Endothelial cell of hepatic sinusoid (primary cell): ENCODE results near the gene LRRC51.
"Not testable (repeated sequence)": the region's sequence is repeated elsewhere in the genome, so short reads cannot be mapped to it uniquely, and the experiment has no call there.

ENCODE experiments used
- in situ Hi-C: cut with HindIII; loops from 2 replicates; pipeline ENCODE4 v1.10.0; 2017; ENCODE audit warnings: low sequenced_read_pairs

Gene LRRC51

DNA sequence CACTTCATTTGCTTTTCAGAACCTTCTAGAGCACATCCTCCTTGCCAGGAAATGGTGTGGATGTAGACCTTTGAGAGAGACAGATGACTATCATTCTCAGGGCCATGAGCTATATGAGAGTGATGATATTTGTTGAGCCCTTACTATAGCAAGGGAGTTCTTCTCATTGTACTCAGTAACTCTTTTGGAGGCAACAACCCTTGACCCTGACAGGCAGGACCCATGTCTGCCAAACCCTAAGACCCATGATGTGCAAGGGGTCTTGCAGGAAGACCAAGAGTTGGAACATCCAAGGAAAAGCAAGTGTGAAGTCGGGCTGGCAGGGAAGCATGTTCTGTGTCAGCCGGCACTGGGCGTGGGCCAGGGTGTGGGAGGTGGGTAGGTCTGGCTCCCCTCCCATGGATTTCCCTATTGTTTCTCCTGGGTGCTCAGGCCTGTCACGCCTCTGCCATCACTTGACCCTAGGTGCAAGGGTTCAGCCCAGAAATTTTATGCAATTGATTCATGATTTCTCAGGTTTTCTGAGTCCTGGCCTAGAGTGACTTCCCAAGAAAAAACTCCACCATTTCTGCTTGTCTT is 56.1 kb downstream of the LRRC51 start:
- in situ Hi-C loops = no loop called here

DNA sequence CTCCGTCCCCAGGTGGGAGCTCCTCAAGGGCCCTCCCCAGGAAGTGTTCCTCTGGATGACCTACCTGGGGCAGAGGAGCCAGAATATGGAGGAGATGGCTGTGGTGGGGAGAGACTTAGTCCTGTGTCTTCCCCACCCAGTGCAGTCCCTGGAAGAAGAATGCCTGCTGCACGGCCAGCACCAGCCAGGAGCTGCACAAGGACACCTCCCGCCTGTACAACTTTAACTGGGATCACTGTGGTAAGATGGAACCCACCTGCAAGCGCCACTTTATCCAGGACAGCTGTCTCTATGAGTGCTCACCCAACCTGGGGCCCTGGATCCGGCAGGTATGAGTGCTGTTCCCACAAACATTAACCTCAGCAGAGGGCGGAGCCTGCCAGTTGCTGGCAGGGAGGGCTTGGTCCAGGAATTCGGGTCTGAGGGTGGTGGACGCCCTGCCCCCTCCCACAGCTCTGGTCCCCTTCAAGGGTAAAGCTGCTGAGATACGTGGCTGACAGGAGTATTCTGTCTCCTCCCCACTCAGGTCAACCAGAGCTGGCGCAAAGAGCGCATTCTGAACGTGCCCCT is 58.3 kb downstream of the LRRC51 start:
- in situ Hi-C loops = no loop called here

DNA sequence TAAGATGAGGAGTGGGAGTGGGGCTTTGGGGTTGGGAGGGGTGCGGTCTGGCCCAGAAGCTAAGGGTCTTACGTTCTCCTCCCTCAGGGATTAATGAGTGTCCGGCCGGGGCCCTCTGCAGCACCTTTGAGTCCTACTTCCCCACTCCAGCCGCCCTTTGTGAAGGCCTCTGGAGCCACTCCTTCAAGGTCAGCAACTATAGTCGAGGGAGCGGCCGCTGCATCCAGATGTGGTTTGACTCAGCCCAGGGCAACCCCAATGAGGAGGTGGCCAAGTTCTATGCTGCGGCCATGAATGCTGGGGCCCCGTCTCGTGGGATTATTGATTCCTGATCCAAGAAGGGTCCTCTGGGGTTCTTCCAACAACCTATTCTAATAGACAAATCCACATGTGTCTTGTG is 58.9 kb downstream of the LRRC51 start:
- in situ Hi-C loops = no loop called here

- in situ Hi-C loops = no loop called here
Measured at GRCh38 chr11:72140661-72141060, 60.0 kb downstream of the LRRC51 start.

GRCh38 chr11:72141066-72141465 is 60.4 kb downstream of the LRRC51 start:
- in situ Hi-C loops = no loop called here

- in situ Hi-C loops = not testable (repeated sequence)
Measured at GRCh38 chr11:72142086-72142485, 61.4 kb downstream of the LRRC51 start.

DNA sequence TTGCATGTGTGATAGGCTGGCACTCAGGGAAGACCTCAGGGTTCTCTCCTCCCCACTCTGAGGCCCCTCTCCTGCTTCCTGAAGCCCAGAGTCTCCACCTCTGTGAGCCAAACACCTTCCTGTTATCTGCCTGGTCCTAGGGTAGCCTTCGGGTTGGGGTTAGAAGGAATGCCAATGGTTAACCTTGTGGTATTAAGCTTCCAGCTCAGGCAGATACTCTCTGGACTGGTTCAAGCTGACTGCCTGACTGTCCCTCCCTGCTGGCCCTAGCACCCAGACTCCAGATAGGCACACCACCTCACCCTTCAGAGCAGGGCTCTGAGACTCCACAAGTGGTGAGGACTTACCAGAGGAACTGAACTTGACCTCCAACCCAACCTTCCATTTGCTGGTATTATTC is 61.9 kb downstream of the LRRC51 start:
- in situ Hi-C loops = not testable (repeated sequence)

- in situ Hi-C loops = no loop called here
Measured at GRCh38 chr11:72144807-72145565, 64.3 kb downstream of the LRRC51 start.
